Measurements from ENCODE around the gene PHF5A. TPM values are rescaled to one million over a fixed set of nuclear protein-coding genes. Genes with fewer than 3 reads are reported as not detected.

The PHF5A gene
- total and polyA plus RNA-seq, 2 donors (not counting 3 experiments of a cell fraction or from before 2014, with no cell fraction given) = 61.1 to 63.7 TPM

GRCh38 chr22:41485033-41485432 is 16.5 kb upstream of the PHF5A start:
- no peak for FAIRE-seq
- TF ChIP-seq POLR2A (IDR thresholded peaks at IDR 0.05; ENCODE audit: low read depth, low read length) (no peak), JUN (IDR thresholded peaks at IDR 0.05; ENCODE audit: borderline replicate concordance, insufficient read depth, insufficient read length, low read depth) (no peak), POLR2AphosphoS5 (IDR thresholded peaks at IDR 0.05; ENCODE audit: insufficient read depth, low read depth, low read length) (no peak), GATA2 (IDR thresholded peaks at IDR 0.05; ENCODE audit: insufficient read depth, insufficient read length, low read depth, low read length) (no peak), CTCF (IDR thresholded peaks at IDR 0.05; ENCODE audit: extremely low read depth in 1 of 2, insufficient read depth in 1 of 2, low read depth in 1 of 2, low read length in 2 of 2) (no peak), EZH2 (IDR thresholded peaks at IDR 0.05; ENCODE audit: borderline replicate concordance, low read depth, low read length, severe bottlenecking) (no peak), MYC (IDR thresholded peaks at IDR 0.05; ENCODE audit: low read depth, low read length) (no peak), MAX (IDR thresholded peaks at IDR 0.05; ENCODE audit: insufficient read depth, insufficient read length) (no peak), FOS (IDR thresholded peaks at IDR 0.05; ENCODE audit: borderline replicate concordance, insufficient read depth, low read length) (no peak)
- H3K4me1 ChIP-seq (ENCODE audit: control insufficient read depth, extremely low read depth, insufficient read depth, low read length) = no peaks in the 10 kb centered on the region
- no peak overlapping the region for H3K4me3 ChIP-seq (replicated peaks in 1 of 3; ENCODE audit: insufficient read depth in 1 of 3, low read depth in 1 of 3, low read length in 3 of 3)
- no TSS peak for BruUV-seq (replicated peaks)
- H3K9ac ChIP-seq (replicated peaks; ENCODE audit: extremely low read depth, insufficient read depth, low read length) = no peak overlapping the region
- no peak overlapping the region for H3K27ac ChIP-seq (ENCODE audit: insufficient read depth, low read depth, low read length)
- no peak for DNase-seq (ENCODE audit: low read depth, low spot score)
- H3K36me3 ChIP-seq (ENCODE audit: control insufficient read depth in 2 of 2, extremely low read depth in 1 of 2, insufficient read depth in 2 of 2, low read length in 2 of 2) = no peaks in the 10 kb centered on the region
- ChIA-PET POLR2A (no interaction called here), CTCF (interaction anchor here (0.7 kb wide), 1 partner anchor 60 kb away, joined by 3 read pairs; no protein-coding TSS in a partner anchor)
- no peak overlapping the region for H2AFZ ChIP-seq (ENCODE audit: low read depth, low read length)
- dilution Hi-C loops (cut with MboI; ENCODE audit: extremely low pct_ligation_motif_present, low sequenced_read_pairs) = no loop called here
- no peaks in the 10 kb centered on the region for H3K27me3 ChIP-seq (ENCODE audit: control insufficient read depth in 2 of 2, insufficient read depth in 2 of 2, low read length in 2 of 2)
- no peak overlapping the region for H3K4me2 ChIP-seq (ENCODE audit: insufficient read depth, low read length)
- no peaks in the 10 kb centered on the region for H4K20me1 ChIP-seq (replicated peaks; ENCODE audit: control insufficient read depth, extremely low read depth, insufficient read depth, low read length)
- H3K9me3 ChIP-seq (replicated peaks; ENCODE audit: control insufficient read depth, insufficient read depth, low read length) = no peaks in the 10 kb centered on the region
- intact Hi-C loops (cut with micrococcal nuclease) = no loop called here
- H3K9me1 ChIP-seq (replicated peaks; ENCODE audit: control insufficient read depth, extremely low read depth, insufficient read depth, low read length) = no peaks in the 10 kb centered on the region
- H3K79me2 ChIP-seq (ENCODE audit: control insufficient read depth, insufficient read depth, low read length) = peaks cover 62% of the 10 kb centered on the region

Measured in endothelial cell of umbilical vein (primary cell).